ENCODE measurements around the gene FAM81B. TPM values are rescaled to one million over a fixed set of nuclear protein-coding genes. Genes with fewer than 3 reads are reported as not detected.

FAM81B gene
- total RNA-seq, 1 experiment from 2014 or later = not detected

DNA sequence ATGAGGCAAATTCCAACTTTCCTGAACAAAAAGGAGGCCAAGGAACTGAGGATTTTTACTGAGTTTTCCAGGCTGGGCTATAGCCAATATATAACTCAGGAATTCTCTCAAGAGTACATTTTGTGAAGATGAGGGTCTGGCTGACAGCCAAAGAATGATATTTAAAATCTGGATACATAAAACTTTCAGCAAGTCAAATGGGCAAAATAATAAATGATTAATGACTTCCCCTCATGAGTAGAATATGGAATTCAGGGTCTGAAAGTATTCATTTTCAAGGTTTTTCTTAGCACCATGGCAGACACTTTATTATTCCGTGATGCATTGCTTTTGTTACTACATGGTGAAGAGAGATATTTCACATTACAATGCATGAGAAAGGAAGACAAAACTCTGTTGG is 7.8 kb downstream of the FAM81B start:
- Histone ChIP-seq H3K4me3 (ENCODE audit: low read depth, low read length, poor library complexity, severe bottlenecking) (no peak overlapping the region), H3K9me3 (ENCODE audit: low read depth, low read length, poor library complexity, severe bottlenecking) (no peaks in the 10 kb centered on the region), H3K27me3 (replicated peaks; ENCODE audit: insufficient read depth, low read depth, low read length, poor library complexity) (no peaks in the 10 kb centered on the region), H3K4me1 (ENCODE audit: insufficient read depth, low read length, poor library complexity, severe bottlenecking) (peaks cover 16% of the 10 kb centered on the region), H3K36me3 (ENCODE audit: insufficient read depth, low read length, poor library complexity, severe bottlenecking) (no peaks in the 10 kb centered on the region), H3K27ac (ENCODE audit: low read depth, low read length, poor library complexity, severe bottlenecking) (no peak overlapping the region)
- intact Hi-C loops (cut with micrococcal nuclease; ENCODE audit: unreplicated experiment) = no loop called here
- CTCF ChIA-PET = no interaction called here
- TF ChIP-seq, protein P1, sequence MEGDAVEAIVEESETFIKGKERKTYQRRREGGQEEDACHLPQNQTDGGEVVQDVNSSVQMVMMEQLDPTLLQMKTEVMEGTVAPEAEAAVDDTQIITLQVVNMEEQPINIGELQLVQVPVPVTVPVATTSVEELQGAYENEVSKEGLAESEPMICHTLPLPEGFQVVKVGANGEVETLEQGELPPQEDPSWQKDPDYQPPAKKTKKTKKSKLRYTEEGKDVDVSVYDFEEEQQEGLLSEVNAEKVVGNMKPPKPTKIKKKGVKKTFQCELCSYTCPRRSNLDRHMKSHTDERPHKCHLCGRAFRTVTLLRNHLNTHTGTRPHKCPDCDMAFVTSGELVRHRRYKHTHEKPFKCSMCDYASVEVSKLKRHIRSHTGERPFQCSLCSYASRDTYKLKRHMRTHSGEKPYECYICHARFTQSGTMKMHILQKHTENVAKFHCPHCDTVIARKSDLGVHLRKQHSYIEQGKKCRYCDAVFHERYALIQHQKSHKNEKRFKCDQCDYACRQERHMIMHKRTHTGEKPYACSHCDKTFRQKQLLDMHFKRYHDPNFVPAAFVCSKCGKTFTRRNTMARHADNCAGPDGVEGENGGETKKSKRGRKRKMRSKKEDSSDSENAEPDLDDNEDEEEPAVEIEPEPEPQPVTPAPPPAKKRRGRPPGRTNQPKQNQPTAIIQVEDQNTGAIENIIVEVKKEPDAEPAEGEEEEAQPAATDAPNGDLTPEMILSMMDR (conservative IDR thresholded peaks at IDR 0.05; ENCODE audit: low read depth, low read length) = no peak
- no peak for TF ChIP-seq EZH2 (IDR thresholded peaks at IDR 0.05; ENCODE audit: borderline replicate concordance, low read depth, low read length, poor library complexity, severe bottlenecking)
- no TSS peak for BruUV-seq (replicated peaks)
- POLR2A ChIA-PET (ENCODE audit: low non-redundant PET) = no interaction called here
- DNase-seq (ENCODE audit: low spot score) = no peak

DNA sequence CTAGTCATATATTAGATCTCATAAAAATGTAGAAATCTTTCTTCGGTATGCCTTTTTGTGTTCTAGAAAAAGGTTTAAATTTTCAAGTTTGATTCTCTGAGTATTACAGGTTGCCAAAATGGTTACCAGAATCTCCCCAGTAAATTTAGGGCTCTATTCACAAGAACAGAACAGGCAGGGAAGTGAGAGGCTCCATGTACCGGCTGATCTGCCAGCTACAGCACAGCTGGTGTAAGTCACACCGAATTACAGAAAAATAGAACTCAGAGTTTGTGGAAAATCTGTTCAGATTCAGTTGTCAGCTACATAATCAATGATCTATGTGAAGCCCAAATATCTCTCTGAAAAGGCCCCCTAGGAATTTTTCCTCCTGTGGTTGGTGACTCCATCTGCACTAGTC is 10.5 kb downstream of the FAM81B start:
- Histone ChIP-seq H3K9me3 (ENCODE audit: low read depth, low read length, poor library complexity, severe bottlenecking) (no peaks in the 10 kb centered on the region), H3K27me3 (replicated peaks; ENCODE audit: insufficient read depth, low read depth, low read length, poor library complexity) (no peaks in the 10 kb centered on the region), H3K4me3 (ENCODE audit: low read depth, low read length, poor library complexity, severe bottlenecking) (no peak overlapping the region), H3K36me3 (ENCODE audit: insufficient read depth, low read length, poor library complexity, severe bottlenecking) (no peaks in the 10 kb centered on the region), H3K27ac (ENCODE audit: low read depth, low read length, poor library complexity, severe bottlenecking) (no peak overlapping the region), H3K4me1 (ENCODE audit: insufficient read depth, low read length, poor library complexity, severe bottlenecking) (peaks cover 16% of the 10 kb centered on the region)
- DNase-seq (ENCODE audit: low spot score) = no peak
- intact Hi-C loops (cut with micrococcal nuclease; ENCODE audit: unreplicated experiment) = no loop called here
- ChIA-PET POLR2A (ENCODE audit: low non-redundant PET) (no interaction called here), CTCF (no interaction called here)
- BruUV-seq (replicated peaks) = no TSS peak
- TF ChIP-seq, protein P1 (conservative IDR thresholded peaks at IDR 0.05; ENCODE audit: low read depth, low read length) = no peak
- TF ChIP-seq EZH2 (IDR thresholded peaks at IDR 0.05; ENCODE audit: borderline replicate concordance, low read depth, low read length, poor library complexity, severe bottlenecking) = no peak

DNA sequence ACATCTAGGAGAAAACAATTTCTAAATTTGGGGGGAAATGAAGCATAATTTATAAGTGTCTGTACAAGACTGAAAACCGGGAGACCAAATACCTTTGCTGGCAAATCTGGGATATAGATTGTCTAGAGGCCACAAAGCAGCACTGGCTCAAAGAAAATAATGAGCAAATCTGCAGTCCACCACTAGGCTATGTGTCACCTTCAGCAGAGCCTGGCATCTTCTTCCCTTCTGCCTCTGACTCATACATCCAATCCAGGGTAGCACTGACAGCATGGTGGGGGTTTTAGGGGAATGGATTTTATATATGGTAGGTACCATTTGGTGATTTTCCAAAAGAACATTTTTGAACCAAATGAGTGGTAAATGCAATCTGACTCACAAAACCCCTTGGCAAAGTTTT is 12.8 kb downstream of the FAM81B start:
- no peak overlapping the region for H3K27ac ChIP-seq (ENCODE audit: low read depth, low read length, poor library complexity, severe bottlenecking)
- H3K9me3 ChIP-seq (ENCODE audit: low read depth, low read length, poor library complexity, severe bottlenecking) = no peaks in the 10 kb centered on the region
- ChIA-PET CTCF (no interaction called here), POLR2A (ENCODE audit: low non-redundant PET) (no interaction called here)
- H3K4me1 ChIP-seq (ENCODE audit: insufficient read depth, low read length, poor library complexity, severe bottlenecking) = peaks cover 15% of the 10 kb centered on the region
- TF ChIP-seq, protein P1 (conservative IDR thresholded peaks at IDR 0.05; ENCODE audit: low read depth, low read length) = no peak
- no peak for TF ChIP-seq EZH2 (IDR thresholded peaks at IDR 0.05; ENCODE audit: borderline replicate concordance, low read depth, low read length, poor library complexity, severe bottlenecking)
- BruUV-seq (replicated peaks) = no TSS peak
- H3K4me3 ChIP-seq (ENCODE audit: low read depth, low read length, poor library complexity, severe bottlenecking) = no peak overlapping the region
- DNase-seq (ENCODE audit: low spot score) = no peak
- H3K36me3 ChIP-seq (ENCODE audit: insufficient read depth, low read length, poor library complexity, severe bottlenecking) = no peaks in the 10 kb centered on the region
- intact Hi-C loops (cut with micrococcal nuclease; ENCODE audit: unreplicated experiment) = no loop called here
- no peaks in the 10 kb centered on the region for H3K27me3 ChIP-seq (replicated peaks; ENCODE audit: insufficient read depth, low read depth, low read length, poor library complexity)

Data from A673 (cell line).